Neural cell (in vitro differentiated cells): ENCODE results near the gene MXRA5.

Experiments
- EZH2 ChIP-seq: fragments of 200-600, 300-800 bp; shearing (Covaris generic), sonication (generic); IDR thresholded peaks from 2 replicates; pipeline ENCODE4 v1.6.1; 2014; ENCODE audit warnings: antibody characterized with exemption, low read length, borderline replicate concordance, mild to moderate bottlenecking; ENCODE audit not compliant: insufficient read depth, poor library complexity, severe bottlenecking
- SMC3 ChIP-seq: fragments of 450-650 bp; conservative IDR thresholded peaks from 2 replicates; pipeline ENCODE4 v1.6.1; 2014; ENCODE audit warnings: antibody characterized with exemption, mild to moderate bottlenecking, moderate library complexity; ENCODE audit not compliant: poor library complexity
- TAF1 ChIP-seq: IDR thresholded peaks from 2 replicates; pipeline ENCODE4 v1.6.1; 2012; ENCODE audit warnings: low read depth
- TF ChIP-seq, protein P1 (sequence below): fragments of 450-650 bp; IDR thresholded peaks from 2 replicates; pipeline ENCODE4 v1.5.1; 2014; ENCODE audit warnings: antibody characterized with exemption, mild to moderate bottlenecking, moderate library complexity; ENCODE audit not compliant: poor library complexity, severe bottlenecking

DNA sequence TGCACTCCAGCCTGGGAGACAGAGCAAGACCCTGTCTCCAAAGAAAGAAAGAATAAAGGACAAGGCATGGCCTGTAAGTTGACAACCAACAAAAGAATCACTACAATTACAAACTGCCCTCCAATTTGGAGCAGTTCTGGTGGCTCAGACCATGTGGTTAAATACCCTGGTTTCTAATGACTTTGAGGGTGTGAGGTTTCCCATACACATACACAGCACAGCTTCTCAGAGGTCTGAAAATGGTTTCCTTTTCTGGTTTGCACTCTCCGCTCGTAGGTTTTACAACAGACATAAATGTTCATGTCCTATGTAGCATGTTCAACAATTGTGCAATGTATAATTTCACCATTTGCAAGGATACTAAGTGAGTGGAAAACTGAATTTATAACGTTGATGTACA lies 34.2 kb upstream of the MXRA5 start:
- TF ChIP-seq SMC3 (no peak), EZH2 (no peak), TAF1 (no peak)
- TF ChIP-seq, protein P1, sequence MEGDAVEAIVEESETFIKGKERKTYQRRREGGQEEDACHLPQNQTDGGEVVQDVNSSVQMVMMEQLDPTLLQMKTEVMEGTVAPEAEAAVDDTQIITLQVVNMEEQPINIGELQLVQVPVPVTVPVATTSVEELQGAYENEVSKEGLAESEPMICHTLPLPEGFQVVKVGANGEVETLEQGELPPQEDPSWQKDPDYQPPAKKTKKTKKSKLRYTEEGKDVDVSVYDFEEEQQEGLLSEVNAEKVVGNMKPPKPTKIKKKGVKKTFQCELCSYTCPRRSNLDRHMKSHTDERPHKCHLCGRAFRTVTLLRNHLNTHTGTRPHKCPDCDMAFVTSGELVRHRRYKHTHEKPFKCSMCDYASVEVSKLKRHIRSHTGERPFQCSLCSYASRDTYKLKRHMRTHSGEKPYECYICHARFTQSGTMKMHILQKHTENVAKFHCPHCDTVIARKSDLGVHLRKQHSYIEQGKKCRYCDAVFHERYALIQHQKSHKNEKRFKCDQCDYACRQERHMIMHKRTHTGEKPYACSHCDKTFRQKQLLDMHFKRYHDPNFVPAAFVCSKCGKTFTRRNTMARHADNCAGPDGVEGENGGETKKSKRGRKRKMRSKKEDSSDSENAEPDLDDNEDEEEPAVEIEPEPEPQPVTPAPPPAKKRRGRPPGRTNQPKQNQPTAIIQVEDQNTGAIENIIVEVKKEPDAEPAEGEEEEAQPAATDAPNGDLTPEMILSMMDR, result no peak
